SK-N-SH treated with all-trans-retinoic acid at 6 μM for 48 hours (cell line): ENCODE data around the gene SAPCD2.

Source experiments
- BACH2 ChIP-seq: fragments of 250-450 bp; sonication (Bioruptor Pico); IDR thresholded peaks from 2 replicates; pipeline ENCODE4 v1.9.0; 2021; ENCODE audit warnings: mild to moderate bottlenecking, borderline replicate concordance
- CSDC2 ChIP-seq: fragments of 250-450 bp; sonication (Bioruptor Pico); IDR thresholded peaks from 2 replicates; pipeline ENCODE4 v1.5.0; 2020; ENCODE audit warnings: mild to moderate bottlenecking, moderate library complexity
- CSRNP3 ChIP-seq: fragments of 250-450 bp; sonication (Bioruptor Pico); IDR thresholded peaks from 2 replicates; pipeline ENCODE4 v1.5.1; 2021; ENCODE audit warnings: mild to moderate bottlenecking, moderate library complexity
- ISL1 ChIP-seq: fragments of 250-450 bp; sonication (Bioruptor Pico); IDR thresholded peaks from 2 replicates; pipeline ENCODE4 v2.1.2; 2022; ENCODE audit warnings: mild to moderate bottlenecking, moderate library complexity
- PATZ1 ChIP-seq: fragments of 250-450 bp; sonication (Bioruptor Pico); IDR thresholded peaks from 2 replicates; pipeline ENCODE4 v1.8.0; 2020; ENCODE audit warnings: mild to moderate bottlenecking, moderate library complexity, borderline replicate concordance
- POU6F1 ChIP-seq: fragments of 250-450 bp; sonication (Bioruptor Pico); IDR thresholded peaks from 2 replicates; pipeline ENCODE4 v1.8.0; 2021; ENCODE audit warnings: low read depth, mild to moderate bottlenecking, moderate library complexity, borderline replicate concordance
- SNAI2 ChIP-seq: fragments of 250-450 bp; sonication (Bioruptor Pico); IDR thresholded peaks from 2 replicates; pipeline ENCODE4 v1.5.0; 2020; ENCODE audit warnings: mild to moderate bottlenecking, moderate library complexity
- ZC3H10 ChIP-seq: fragments of 250-450 bp; sonication (Bioruptor Pico); IDR thresholded peaks from 2 replicates; pipeline ENCODE4 v1.5.1; 2021; ENCODE audit warnings: mild to moderate bottlenecking, moderate library complexity
- ZFP3 ChIP-seq: fragments of 250-450 bp; sonication (Bioruptor Pico); IDR thresholded peaks from 2 replicates; pipeline ENCODE4 v1.5.0; 2020; ENCODE audit warnings: mild to moderate bottlenecking, moderate library complexity
- ZFP30 ChIP-seq: fragments of 450-650 bp; formaldehyde crosslinking; IDR thresholded peaks from 2 replicates; pipeline ENCODE4 v1.5.0; 2022; ENCODE audit warnings: mild to moderate bottlenecking, moderate library complexity
- ZNF70 ChIP-seq: fragments of 450-650 bp; formaldehyde crosslinking; IDR thresholded peaks from 2 replicates; pipeline ENCODE4 v1.5.0; 2020; ENCODE audit warnings: mild to moderate bottlenecking, moderate library complexity
- TF ChIP-seq, protein P1 (sequence below): fragments of 250-450 bp; sonication (Bioruptor Pico); IDR thresholded peaks from 2 replicates; pipeline ENCODE4 v1.5.0; 2020; ENCODE audit warnings: mild to moderate bottlenecking, moderate library complexity

- TF ChIP-seq CSRNP3 (CRISPR knock-in tag) (no peak), BACH2 (no peak), ISL1 (CRISPR knock-in tag) (no peak), SNAI2 (no peak), PATZ1 (CRISPR knock-in tag) (no peak), ZNF70 (CRISPR knock-in tag) (no peak), ZC3H10 (CRISPR knock-in tag) (no peak), ZFP30 (CRISPR knock-in tag) (no peak), CSDC2 (no peak), ZFP3 (CRISPR knock-in tag) (no peak), POU6F1 (CRISPR knock-in tag) (no peak)
- TF ChIP-seq, protein P1, sequence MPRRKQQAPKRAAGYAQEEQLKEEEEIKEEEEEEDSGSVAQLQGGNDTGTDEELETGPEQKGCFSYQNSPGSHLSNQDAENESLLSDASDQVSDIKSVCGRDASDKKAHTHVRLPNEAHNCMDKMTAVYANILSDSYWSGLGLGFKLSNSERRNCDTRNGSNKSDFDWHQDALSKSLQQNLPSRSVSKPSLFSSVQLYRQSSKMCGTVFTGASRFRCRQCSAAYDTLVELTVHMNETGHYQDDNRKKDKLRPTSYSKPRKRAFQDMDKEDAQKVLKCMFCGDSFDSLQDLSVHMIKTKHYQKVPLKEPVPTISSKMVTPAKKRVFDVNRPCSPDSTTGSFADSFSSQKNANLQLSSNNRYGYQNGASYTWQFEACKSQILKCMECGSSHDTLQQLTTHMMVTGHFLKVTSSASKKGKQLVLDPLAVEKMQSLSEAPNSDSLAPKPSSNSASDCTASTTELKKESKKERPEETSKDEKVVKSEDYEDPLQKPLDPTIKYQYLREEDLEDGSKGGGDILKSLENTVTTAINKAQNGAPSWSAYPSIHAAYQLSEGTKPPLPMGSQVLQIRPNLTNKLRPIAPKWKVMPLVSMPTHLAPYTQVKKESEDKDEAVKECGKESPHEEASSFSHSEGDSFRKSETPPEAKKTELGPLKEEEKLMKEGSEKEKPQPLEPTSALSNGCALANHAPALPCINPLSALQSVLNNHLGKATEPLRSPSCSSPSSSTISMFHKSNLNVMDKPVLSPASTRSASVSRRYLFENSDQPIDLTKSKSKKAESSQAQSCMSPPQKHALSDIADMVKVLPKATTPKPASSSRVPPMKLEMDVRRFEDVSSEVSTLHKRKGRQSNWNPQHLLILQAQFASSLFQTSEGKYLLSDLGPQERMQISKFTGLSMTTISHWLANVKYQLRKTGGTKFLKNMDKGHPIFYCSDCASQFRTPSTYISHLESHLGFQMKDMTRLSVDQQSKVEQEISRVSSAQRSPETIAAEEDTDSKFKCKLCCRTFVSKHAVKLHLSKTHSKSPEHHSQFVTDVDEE = no peak
These were observed 41.1 kb downstream of the SAPCD2 start for GRCh38 chr9:137029058-137029936.
